NCI-H187 treated with DMSO at 0.1 percent for 48 hours (cell line): ENCODE measurements around the gene OIT3.

ENCODE experiments used
- DNase-seq: peaks from one replicate; lab custom pipeline; 2025; lab: John Stamatoyannopoulos, UW

OIT3 gene

GRCh38 chr10:72893136-72893798 lies at the start of gene OIT3:
TSS of gene OIT3 (plus strand) at chr10:72893739. CDS start at chr10:72893799, 60 bp downstream.
- DNase-seq: no peak

- DNase-seq: no peak
Measured at GRCh38 chr10:72846238-72846637, 47.3 kb upstream of the OIT3 start.

DNA sequence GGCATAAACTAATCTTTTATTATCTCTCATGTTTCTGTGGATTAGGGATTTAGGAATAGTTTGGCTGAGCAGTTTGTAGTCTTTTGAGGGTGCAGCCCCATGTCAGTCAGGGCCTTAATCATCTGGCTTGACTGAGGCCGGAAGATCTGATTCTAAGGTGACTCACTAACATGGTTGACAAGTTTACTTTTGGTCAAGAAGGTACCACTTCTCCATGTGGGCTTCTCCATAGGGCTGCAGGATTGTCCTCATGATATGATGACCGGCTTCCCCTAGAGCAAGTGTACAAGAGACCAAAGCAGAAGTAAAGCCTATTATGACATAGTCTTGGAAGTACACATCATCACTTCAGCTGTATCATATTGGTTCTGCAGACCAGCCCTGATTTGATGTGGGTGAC lies 45.9 kb upstream of the OIT3 start:
- no peak for DNase-seq

DNA sequence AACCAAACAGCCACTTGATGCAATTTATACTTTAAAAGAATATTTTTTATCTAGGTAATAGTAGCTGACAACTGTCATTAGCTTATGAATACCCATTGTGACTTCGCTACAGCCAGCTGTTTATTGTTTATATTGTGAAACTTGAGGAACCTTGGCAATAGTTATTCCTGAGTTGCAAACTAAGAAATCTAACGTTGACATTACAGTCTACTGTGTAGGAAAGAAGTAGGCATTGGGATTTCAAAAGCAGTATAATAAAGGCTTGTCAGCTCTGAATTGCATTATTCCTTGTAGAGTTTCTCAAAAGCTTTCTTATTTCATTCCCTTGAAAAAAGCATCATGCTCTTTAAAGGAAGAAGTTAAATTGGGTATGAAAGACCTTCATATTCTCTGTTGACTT lies 42.7 kb upstream of the OIT3 start:
- DNase-seq: no peak

- no peak for DNase-seq
Measured at GRCh38 chr10:72851509-72851908, 42.0 kb upstream of the OIT3 start.

- no peak for DNase-seq
Measured at GRCh38 chr10:72852508-72852907, 41.0 kb upstream of the OIT3 start.

- no peak for DNase-seq
Measured at GRCh38 chr10:72855129-72855528, 38.4 kb upstream of the OIT3 start.

GRCh38 chr10:72855790-72856189 lies 37.7 kb upstream of the OIT3 start:
- DNase-seq: no peak

DNA sequence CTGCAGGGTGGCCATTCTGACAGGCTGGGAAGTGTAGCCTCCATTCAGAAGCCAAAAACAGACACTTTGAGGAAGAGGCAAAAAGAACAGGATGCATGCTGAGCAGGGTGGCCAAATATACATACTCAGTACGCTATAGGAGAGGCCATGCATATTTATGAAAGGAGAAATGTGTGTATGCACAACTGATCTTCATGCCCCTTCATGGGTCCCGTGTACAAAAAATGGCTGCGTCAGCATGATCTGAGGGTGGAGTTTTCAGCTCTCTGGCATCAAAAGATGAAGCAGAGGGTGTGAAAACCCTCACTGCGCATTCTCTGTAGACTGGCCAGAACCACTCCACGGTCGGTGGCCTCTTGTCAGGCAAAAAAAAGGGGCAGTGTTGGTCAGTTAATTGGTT lies 35.5 kb upstream of the OIT3 start:
- no peak for DNase-seq

GRCh38 chr10:72862957-72863356 lies 30.6 kb upstream of the OIT3 start:
- DNase-seq: no peak

DNA sequence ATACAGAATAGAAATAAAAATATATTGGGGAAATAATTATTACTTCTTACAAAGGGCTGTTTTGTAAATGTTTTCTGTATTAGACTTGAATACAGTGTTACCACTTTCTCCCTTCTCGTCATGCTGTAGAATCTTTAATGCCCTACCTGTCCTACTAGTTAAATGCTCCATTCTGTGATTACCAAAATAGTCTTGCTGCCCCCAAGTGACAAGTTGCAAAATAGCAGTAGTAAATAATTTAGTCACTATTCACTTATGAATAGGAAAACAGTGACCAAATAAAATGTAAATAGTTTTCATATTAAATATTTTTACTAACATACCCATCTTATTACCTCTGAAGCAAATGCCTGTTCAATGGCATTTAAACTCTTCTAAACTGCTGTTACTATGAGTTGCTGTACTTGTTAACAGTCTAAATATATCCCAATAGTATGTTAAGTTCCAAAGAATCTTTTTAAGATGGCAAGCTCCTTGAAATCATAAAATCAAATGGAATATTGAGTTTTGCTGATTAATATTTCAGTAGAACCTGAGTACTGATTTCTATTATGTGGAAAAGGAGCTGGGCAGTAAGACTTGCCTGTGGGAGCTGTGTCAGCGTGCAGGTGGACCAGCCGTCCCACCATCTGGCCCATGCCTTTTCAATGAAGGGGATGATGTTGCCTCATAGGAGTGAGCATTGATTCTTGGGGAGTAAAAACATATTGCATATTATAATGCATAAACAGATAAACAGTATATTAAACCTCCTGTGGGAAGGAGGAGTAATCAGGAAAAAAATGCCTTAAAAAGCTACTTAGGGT lies 18.1 kb upstream of the OIT3 start:
- no peak for DNase-seq

- DNase-seq: no peak
Measured at GRCh38 chr10:72879245-72879644, 14.3 kb upstream of the OIT3 start.

- no peak for DNase-seq
Measured at GRCh38 chr10:72881291-72881690, 12.2 kb upstream of the OIT3 start.

GRCh38 chr10:72883861-72884260 lies 9.7 kb upstream of the OIT3 start:
- no peak for DNase-seq

DNA sequence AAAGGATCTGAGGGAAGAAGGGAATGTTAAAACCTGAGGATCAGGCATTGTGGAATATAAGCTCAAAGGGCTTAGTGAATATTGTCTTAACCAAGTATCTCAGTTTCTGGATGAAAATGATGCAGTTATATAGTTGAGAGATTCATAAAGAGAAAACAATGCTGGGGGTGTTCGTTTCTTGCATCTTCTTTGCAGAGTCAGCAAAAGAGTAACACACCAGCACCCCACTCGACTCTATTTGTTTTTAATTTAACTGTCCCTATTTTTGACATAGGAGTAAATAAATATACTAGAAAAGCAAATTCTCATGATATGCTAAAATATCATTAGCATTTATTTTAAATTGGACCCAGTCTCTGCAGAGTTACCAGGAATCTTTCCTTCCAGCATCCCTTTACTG lies 7.6 kb upstream of the OIT3 start:
- DNase-seq: no peak

- DNase-seq: no peak
Measured at GRCh38 chr10:72886621-72887020, 6.9 kb upstream of the OIT3 start.

- DNase-seq: no peak
Measured at GRCh38 chr10:72887043-72887442, 6.5 kb upstream of the OIT3 start.

- no peak for DNase-seq
Measured at GRCh38 chr10:72888151-72888638, 5.3 kb upstream of the OIT3 start.

DNA sequence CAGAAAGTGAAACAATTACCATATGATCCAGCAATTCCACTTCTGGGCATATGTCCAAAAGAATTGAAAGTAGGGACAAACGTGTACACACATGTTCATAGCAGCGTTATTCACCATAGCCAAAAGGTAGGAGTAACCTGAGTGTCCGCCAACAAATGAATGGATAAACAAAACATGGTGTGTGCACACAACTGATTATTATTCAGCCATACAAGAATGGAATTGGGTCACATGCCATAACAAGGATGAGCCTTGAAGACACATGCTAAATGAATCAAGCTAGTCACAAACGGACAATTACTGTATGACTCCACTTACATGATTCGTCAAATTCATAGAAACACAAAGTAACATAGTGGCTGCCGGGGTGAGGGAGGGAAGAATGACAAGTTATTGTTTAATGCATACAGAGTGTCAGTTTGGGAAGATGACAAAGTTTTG lies 4.1 kb upstream of the OIT3 start:
- peak; percentile 4 for DNase-seq

DNA sequence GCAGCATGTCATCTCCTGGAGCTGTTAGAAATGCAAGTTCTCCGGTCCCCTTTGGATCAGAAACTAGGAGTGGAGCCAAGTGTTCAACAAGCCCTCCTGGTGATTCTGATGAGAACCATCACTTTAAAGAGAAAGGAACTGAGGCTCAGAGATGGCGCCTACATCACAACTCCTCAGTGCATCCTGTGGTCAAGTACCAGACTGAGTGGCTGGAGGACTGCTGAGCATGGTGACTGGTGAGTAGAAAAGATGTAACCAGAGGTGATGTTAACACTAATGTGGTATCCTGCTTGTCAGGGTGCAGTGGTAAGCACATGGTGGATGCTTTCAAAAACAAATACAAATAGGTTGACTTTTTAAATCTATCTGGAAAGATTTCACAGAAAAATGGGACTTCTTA lies 3.5 kb upstream of the OIT3 start:
- DNase-seq: no peak

GRCh38 chr10:72895236-72895850 lies 1.8 kb downstream of the OIT3 start:
- DNase-seq: no peak

DNA sequence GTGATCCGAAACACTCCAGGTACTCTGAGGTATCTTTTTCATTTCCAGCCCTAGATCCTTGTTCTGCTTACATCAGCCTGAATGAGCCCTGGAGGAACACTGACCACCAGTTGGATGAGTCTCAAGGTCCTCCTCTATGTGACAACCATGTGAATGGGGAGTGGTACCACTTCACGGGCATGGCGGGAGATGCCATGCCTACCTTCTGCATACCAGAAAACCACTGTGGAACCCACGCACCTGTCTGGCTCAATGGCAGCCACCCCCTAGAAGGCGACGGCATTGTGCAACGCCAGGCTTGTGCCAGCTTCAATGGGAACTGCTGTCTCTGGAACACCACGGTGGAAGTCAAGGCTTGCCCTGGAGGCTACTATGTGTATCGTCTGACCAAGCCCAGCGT lies 5.1 kb downstream of the OIT3 start:
- no peak for DNase-seq

DNA sequence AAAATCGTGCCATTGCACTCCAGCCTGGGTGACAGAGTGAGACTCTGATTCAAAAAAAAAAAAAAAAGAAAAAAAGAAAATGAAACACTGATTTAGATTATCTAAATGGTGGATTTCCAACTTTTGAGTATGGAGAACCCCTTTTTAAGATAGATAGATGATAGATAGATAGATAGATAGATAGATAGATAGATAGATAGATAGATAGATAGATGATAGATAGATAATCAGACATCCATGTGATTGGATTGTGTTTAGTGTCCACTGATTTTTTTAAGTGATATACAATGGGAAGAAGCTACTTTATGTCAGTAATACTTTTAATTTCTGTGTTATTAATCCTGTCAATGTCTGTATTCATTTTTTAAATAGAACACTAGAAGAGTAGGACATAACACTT lies 6.0 kb downstream of the OIT3 start:
- no peak for DNase-seq
